Liver (tissue), 9 donors: ENCODE results near the gene CLEC18A. TPM values are rescaled to one million over a fixed set of nuclear protein-coding genes. Genes with fewer than 3 reads are reported as not detected.
"Not testable (repeated sequence)": the region's sequence is repeated elsewhere in the genome, so short reads cannot be mapped to it uniquely, and the experiment has no call there.

Experiments
- DNase-seq: peaks from one replicate; pipeline ENCODE4 v3.0.0-alpha.2; 2017; ENCODE audit warnings: low spot score
- H3K27ac ChIP-seq, 2 donors: one replicate each; pipeline ENCODE4 v1.7.0; 2013; ENCODE audit warnings: inconsistent platforms in 2 of 2, low read length in 2 of 2, control low read depth in 1 of 2, low read depth in 1 of 2, mild to moderate bottlenecking in 1 of 2
- H3K27me3 ChIP-seq, 4 donors: one replicate each; pipeline versions ENCODE4 v1.6.1 to v1.7.0; 2013; ENCODE audit warnings: low read length in 3 of 4, inconsistent platforms in 1 of 4, mild to moderate bottlenecking in 1 of 4, moderate library complexity in 1 of 4; ENCODE audit not compliant: control insufficient read depth in 4 of 4, insufficient read depth in 4 of 4
- H3K36me3 ChIP-seq, 4 donors: one replicate each; pipeline versions ENCODE4 v1.6.1 to v1.7.0; 2013; ENCODE audit warnings: low read length in 3 of 4, mild to moderate bottlenecking in 3 of 4, low read depth in 1 of 4, moderate library complexity in 1 of 4; ENCODE audit not compliant: control insufficient read depth in 4 of 4, insufficient read depth in 3 of 4
- H3K4me1 ChIP-seq, 4 donors: one replicate each; pipeline versions ENCODE4 v1.6.1 to v1.7.0; 2013; ENCODE audit warnings: low read length in 3 of 4, mild to moderate bottlenecking in 3 of 4, moderate library complexity in 1 of 4; ENCODE audit not compliant: control insufficient read depth in 4 of 4, insufficient read depth in 4 of 4
- H3K4me3 ChIP-seq, 3 donors: one replicate each; pipeline versions ENCODE4 v1.6.1 to v1.7.0; 2013; ENCODE audit warnings: low read length in 3 of 3, control low read depth in 1 of 3, low read depth in 1 of 3, mild to moderate bottlenecking in 1 of 3
- H3K9ac ChIP-seq, 2 donors: one replicate each; pipeline ENCODE4 v1.7.0; 2013; ENCODE audit warnings: low read length in 2 of 2, mild to moderate bottlenecking in 2 of 2, moderate library complexity in 2 of 2, control low read depth in 1 of 2, low read depth in 1 of 2
- H3K9me3 ChIP-seq, 4 donors: one replicate each; pipeline versions ENCODE4 v1.6.1 to v1.7.0; 2013; ENCODE audit warnings: low read length in 3 of 4; ENCODE audit not compliant: control insufficient read depth in 4 of 4
- EGR1 ChIP-seq, 2 donors: IDR thresholded peaks; 2 replicates each; pipeline ENCODE4 v1.6.1; 2016 to 2018; ENCODE audit warnings: antibody characterized with exemption in 2 of 2, low read depth in 2 of 2
- WGBS: extraction: QIAGEN DNeasy Blood & Tissue Kit; methylation state at CpG from one replicate; pipeline ENCODE4 v1.1.7; 2013; 5-methylcytosine and 5-hydroxymethylcytosine counted together
- polyA plus RNA-seq, 2 donors: library from polyadenylated mRNA; stranded (reverse) in 1 of 2; unstranded in 1 of 2; fragments of 200-250 nt in 1 of 2; fragments of >200 nt in 1 of 2; fragmentation: Nextera tagmentation in 1 of 2; extraction: Ambion mirVana in 1 of 2; gene quantifications; one replicate each; pipeline versions ENCODE4 v1.2.1 to v1.2.3, GENCODE V29; 2013 to 2015
- total RNA-seq, 2 donors: library from RNA; depleted of rRNA; stranded (reverse); fragments of >200 nt; gene quantifications; one replicate each; pipeline ENCODE4 v1.2.3, GENCODE V29; 2014
- donor health status: healthy.
- donor health status: healthy.
- donor health status: healthy.
- donor health status: healthy.
- donor health status: healthy.

Gene CLEC18A
- total and polyA plus RNA-seq, 4 donors = 0.05 to 1.0 (median 0.24) TPM

DNA sequence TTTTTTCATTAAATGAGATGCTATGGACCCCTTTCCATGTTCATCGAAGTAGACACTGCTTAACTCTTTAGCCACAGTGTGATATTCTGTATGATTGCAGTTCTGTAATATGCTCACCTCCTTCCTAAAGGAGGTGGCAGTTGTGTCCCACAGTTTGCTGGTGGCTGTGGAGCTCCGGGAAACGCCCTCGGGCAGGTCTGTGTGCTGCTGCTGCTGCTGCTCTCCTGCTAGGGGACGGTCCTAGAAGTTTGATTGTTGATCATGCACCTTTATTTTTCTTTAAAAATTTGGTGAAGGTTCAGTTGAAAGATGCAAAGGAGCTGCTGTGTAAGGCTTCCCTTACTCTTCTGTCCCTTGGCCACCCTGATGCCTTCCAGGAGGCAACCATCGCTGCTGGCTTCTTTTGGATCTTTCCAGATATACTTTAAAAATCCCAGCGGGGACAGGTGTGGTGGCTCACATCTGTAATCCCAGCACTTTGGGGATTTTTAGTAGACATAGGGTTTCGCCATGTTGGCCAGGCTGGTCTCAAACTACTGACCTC, 8.4 kb upstream of the CLEC18A start (continued):
- TF ChIP-seq EGR1 (IDR thresholded peaks at IDR 0.05; ENCODE audit: low read depth in 2 of 2) = no peak

GRCh38 chr16:69943241-69944036, 7.7 kb upstream of the CLEC18A start:
- Histone ChIP-seq H3K4me1 (peaks cover 2 to 20% (median 12%) of the 10 kb centered on the region in 4 donors), H3K36me3 (peaks cover 0 to 13% (median 3%) of the 10 kb centered on the region in 4 donors)
- WGBS = 92% methylated on average over 16 of the region's 21 CpGs
- H3K9ac ChIP-seq, H3K4me3 ChIP-seq, H3K9me3 ChIP-seq, DNase-seq, H3K27me3 ChIP-seq, H3K27ac ChIP-seq: not testable (repeated sequence)

DNA sequence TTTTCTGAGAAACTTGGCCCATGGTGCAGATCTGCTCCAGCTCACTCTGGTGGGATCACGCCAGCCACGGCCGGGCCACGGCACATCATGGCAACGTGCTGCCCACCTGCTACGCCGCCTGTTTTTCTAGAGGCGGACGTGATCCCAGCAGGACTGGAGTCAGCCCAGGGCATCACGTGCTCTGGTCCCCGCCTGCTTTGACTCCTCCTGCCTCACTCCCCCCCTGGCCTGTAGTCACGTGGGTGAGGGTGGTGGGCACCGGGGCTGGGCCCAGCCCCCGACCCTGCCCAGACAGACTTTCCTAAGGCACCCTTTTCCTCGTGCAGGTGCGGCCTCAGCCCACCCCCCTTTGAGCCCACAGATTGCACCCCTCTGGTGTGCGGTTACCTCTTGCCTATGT, 723 bp upstream of the CLEC18A start:
- DNase-seq, H3K27ac ChIP-seq, H3K9me3 ChIP-seq, H3K4me1 ChIP-seq, H3K27me3 ChIP-seq, H3K36me3 ChIP-seq, H3K9ac ChIP-seq, H3K4me3 ChIP-seq: not testable (repeated sequence)
- WGBS = no CpG with 5 or more reads among the region's 17 CpGs

DNA sequence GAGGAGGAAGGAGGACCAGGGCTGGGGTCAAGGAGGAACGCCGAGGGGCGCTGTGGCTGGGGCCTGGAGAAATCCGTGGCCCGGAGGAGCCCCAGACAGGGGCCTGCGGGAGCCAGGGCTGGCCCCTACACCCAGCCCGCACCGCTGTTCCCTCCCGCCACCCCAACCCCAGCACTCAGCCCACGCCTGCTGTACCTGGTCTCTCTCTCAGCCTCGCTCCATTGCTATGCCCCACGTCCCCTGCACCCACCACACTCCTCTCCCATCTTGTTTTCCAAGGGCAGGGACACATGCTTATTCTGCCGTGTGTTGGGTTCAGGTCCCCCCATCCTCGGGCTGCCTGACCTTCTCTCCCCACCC, 518 bp downstream of the CLEC18A start:
- H3K36me3 ChIP-seq, H3K9ac ChIP-seq, H3K27me3 ChIP-seq, H3K4me1 ChIP-seq, H3K27ac ChIP-seq, DNase-seq, H3K9me3 ChIP-seq, H3K4me3 ChIP-seq: not testable (repeated sequence)
- WGBS = 93% methylated on average over 6 of the region's 14 CpGs

GRCh38 chr16:69952116-69952515, 982 bp downstream of the CLEC18A start:
- WGBS = 82% methylated on average over 6 of the region's 15 CpGs
- not testable (repeated sequence) for H3K27me3 ChIP-seq, H3K36me3 ChIP-seq, DNase-seq, H3K4me1 ChIP-seq, H3K9me3 ChIP-seq, H3K9ac ChIP-seq, H3K27ac ChIP-seq, H3K4me3 ChIP-seq

GRCh38 chr16:69952572-69953355, 1.6 kb downstream of the CLEC18A start:
- not testable (repeated sequence) for H3K4me3 ChIP-seq, H3K9ac ChIP-seq, H3K27me3 ChIP-seq, H3K4me1 ChIP-seq, H3K27ac ChIP-seq, DNase-seq, H3K36me3 ChIP-seq, H3K9me3 ChIP-seq
- WGBS = 84% methylated on average over 20 of the region's 24 CpGs

GRCh38 chr16:69954241-69954640, 3.1 kb downstream of the CLEC18A start:
- not testable (repeated sequence) for DNase-seq, H3K9me3 ChIP-seq, H3K4me3 ChIP-seq, H3K36me3 ChIP-seq, H3K27ac ChIP-seq, H3K9ac ChIP-seq, H3K4me1 ChIP-seq, H3K27me3 ChIP-seq
- 93% methylated on average over 13 of the region's 13 CpGs for WGBS

DNA sequence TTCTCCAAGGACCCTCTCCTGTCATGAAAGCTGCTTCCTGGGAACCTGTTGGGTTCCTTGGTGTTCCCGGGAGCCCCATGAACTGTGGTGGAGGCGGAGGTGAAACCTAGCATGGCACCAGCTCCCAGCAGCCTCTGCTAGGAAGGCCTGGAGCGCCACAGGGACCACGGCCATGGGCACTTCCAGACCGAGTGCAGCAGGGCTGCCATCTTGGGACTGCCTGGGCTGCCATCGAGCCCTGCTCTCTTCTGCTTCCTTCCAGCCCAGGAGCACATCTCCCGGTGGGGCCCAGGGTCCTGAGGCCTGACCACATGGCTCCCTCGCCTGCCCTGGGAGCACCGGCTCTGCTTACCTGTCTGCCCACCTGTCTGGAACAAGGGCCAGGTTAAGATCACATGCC, 12.2 kb downstream of the CLEC18A start:
- not testable (repeated sequence) for H3K27ac ChIP-seq, H3K4me1 ChIP-seq, H3K9ac ChIP-seq, H3K9me3 ChIP-seq, H3K27me3 ChIP-seq, H3K36me3 ChIP-seq, DNase-seq, H3K4me3 ChIP-seq
- 96% methylated on average over 5 of the region's 9 CpGs for WGBS
